NCI-H446 treated with DMSO at 0.1 percent for 48 hours (cell line): ENCODE data around the gene SCART1.
"Not testable (repeated sequence)": the region's sequence is repeated elsewhere in the genome, so short reads cannot be mapped to it uniquely, and the experiment has no call there.

Experiments used
- DNase-seq: peaks from one replicate; lab custom pipeline; 2025; lab: John Stamatoyannopoulos, UW

The SCART1 gene

GRCh38 chr10:133432789-133433188 is 21.0 kb upstream of the SCART1 start:
- not testable (repeated sequence) for DNase-seq

GRCh38 chr10:133438711-133439273 is 15.0 kb upstream of the SCART1 start:
- DNase-seq: no peak

GRCh38 chr10:133439517-133440461 is 14.0 kb upstream of the SCART1 start:
- no peak for DNase-seq

- DNase-seq: no peak
Measured at GRCh38 chr10:133440633-133441285, 13.0 kb upstream of the SCART1 start.

GRCh38 chr10:133441356-133441755 is 12.4 kb upstream of the SCART1 start:
- DNase-seq: not testable (repeated sequence)

- no peak for DNase-seq
Measured at GRCh38 chr10:133441780-133442179, 12.0 kb upstream of the SCART1 start.

GRCh38 chr10:133442191-133442966 is 11.4 kb upstream of the SCART1 start:
- no peak for DNase-seq

GRCh38 chr10:133442967-133443924 is 10.5 kb upstream of the SCART1 start:
- no peak for DNase-seq

GRCh38 chr10:133444342-133445267 is 9.1 kb upstream of the SCART1 start:
- DNase-seq: no peak

- no peak for DNase-seq
Measured at GRCh38 chr10:133445268-133445732, 8.4 kb upstream of the SCART1 start.

GRCh38 chr10:133445751-133446708 is 7.7 kb upstream of the SCART1 start:
- no peak for DNase-seq

- DNase-seq: no peak
Measured at GRCh38 chr10:133446979-133447378, 6.8 kb upstream of the SCART1 start.

- no peak for DNase-seq
Measured at GRCh38 chr10:133448120-133448519, 5.6 kb upstream of the SCART1 start.

- no peak for DNase-seq
Measured at GRCh38 chr10:133451346-133451745, 2.4 kb upstream of the SCART1 start.

GRCh38 chr10:133452453-133452852 is 1.3 kb upstream of the SCART1 start:
- DNase-seq: no peak

- no peak for DNase-seq
Measured at GRCh38 chr10:133454204-133454893, 604 bp downstream of the SCART1 start.

GRCh38 chr10:133455196-133455595 is 1.5 kb downstream of the SCART1 start:
- no peak for DNase-seq

GRCh38 chr10:133455611-133456031 is 1.9 kb downstream of the SCART1 start:
- DNase-seq: no peak
